H1 (cell line): ENCODE data around the gene SP8. TPM values are rescaled to one million over a fixed set of nuclear protein-coding genes. Genes with fewer than 3 reads are reported as not detected.

Source experiments
- CTCF ChIA-PET: fragments of 300-600 bp; sonication (Branson Sonifier 250); formaldehyde crosslinking; loops from one replicate; lab custom pipeline; 2021; ENCODE audit not compliant: partially characterized antibody; lab: Charles Lee
- POLR2A ChIA-PET: fragments of 300-600 bp; sonication (Branson Sonifier 250); formaldehyde crosslinking; loops from one replicate; lab custom pipeline; 2021; ENCODE audit warnings: inconsistent platforms; ENCODE audit not compliant: partially characterized antibody; lab: Charles Lee
- DNase-seq, 2 experiments: peaks; one replicate each; pipeline versions ENCODE4 v3.0.0 to v3.0.0-alpha.2; 2010 to 2022; ENCODE audit warnings: low spot score in 2 of 2, low read depth in 1 of 2, mixed read lengths in 1 of 2
- FAIRE-seq: peaks from 2 replicates; lab custom pipeline; 2011; peaks lifted over from hg19 to GRCh38; lab: Jason Lieb, UNC
- H2AFZ ChIP-seq: 2 replicates; pipeline ENCODE4 v1.8.1; 2012; ENCODE audit warnings: low read length, inconsistent platforms
- H2AK5ac ChIP-seq: 2 replicates; pipeline ENCODE4 v1.6.1; 2013; ENCODE audit warnings: low read depth, low read length
- H2BK120ac ChIP-seq: replicated peaks from 2 replicates; pipeline ENCODE3; 2013; ENCODE audit warnings: low read depth, low read length, inconsistent platforms
- H2BK12ac ChIP-seq: 2 replicates; pipeline ENCODE4 v1.6.1; 2013; ENCODE audit warnings: low read depth, low read length
- H2BK15ac ChIP-seq: 2 replicates; pipeline ENCODE4 v1.6.1; 2013; ENCODE audit warnings: low read length
- H2BK20ac ChIP-seq: 2 replicates; pipeline ENCODE4 v1.6.1; 2013; ENCODE audit warnings: low read length
- H2BK5ac ChIP-seq: 2 replicates; pipeline ENCODE4 v1.6.1; 2013; ENCODE audit warnings: low read depth, low read length
- H3K14ac ChIP-seq: 2 replicates; pipeline ENCODE4 v1.6.1; 2013; ENCODE audit warnings: inconsistent platforms; ENCODE audit not compliant: insufficient read length
- H3K18ac ChIP-seq: 2 replicates; pipeline ENCODE4 v1.6.1; 2013; ENCODE audit warnings: low read length; ENCODE audit errors: extremely low read depth
- H3K23ac ChIP-seq: 2 replicates; pipeline ENCODE4 v1.6.1; 2013; ENCODE audit warnings: inconsistent platforms; ENCODE audit not compliant: insufficient read length
- H3K23me2 ChIP-seq: 2 replicates; pipeline ENCODE4 v1.6.1; 2013; ENCODE audit warnings: low read depth, low read length
- H3K27ac ChIP-seq: 2 replicates; pipeline ENCODE4 v1.6.1; 2011; ENCODE audit warnings: low read depth, low read length, inconsistent platforms
- H3K27me3 ChIP-seq, 4 experiments: replicated peaks in 1 of 4; 1 replicate in 1 of 4; 2 replicates in 3 of 4; pipeline versions ENCODE4 v1.6.1 to v1.8.1; 2011 to 2013; ENCODE audit warnings: low read length in 3 of 4, mild to moderate bottlenecking in 3 of 4, inconsistent platforms in 2 of 4, mixed read lengths in 2 of 4, moderate library complexity in 1 of 4; ENCODE audit not compliant: control insufficient read depth in 3 of 4, insufficient read depth in 3 of 4; ENCODE audit errors: extremely low read depth in 1 of 4
- H3K36me3 ChIP-seq, 4 experiments: 2 replicates each; pipeline versions ENCODE4 v1.6.1 to v1.8.1; 2011 to 2013; ENCODE audit warnings: mild to moderate bottlenecking in 4 of 4, low read length in 3 of 4, moderate library complexity in 2 of 4, control low read depth in 1 of 4, inconsistent platforms in 1 of 4; ENCODE audit not compliant: insufficient read depth in 4 of 4, control insufficient read depth in 2 of 4
- H3K4ac ChIP-seq: replicated peaks from 2 replicates; pipeline ENCODE3; 2013; ENCODE audit warnings: low read length, low read depth, mixed read lengths, inconsistent platforms; ENCODE audit not compliant: insufficient read length
- H3K4me1 ChIP-seq, 4 experiments: replicated peaks in 1 of 4; 1 replicate in 1 of 4; 2 replicates in 3 of 4; pipeline versions ENCODE4 v1.6.1 to v1.8.1; 2011 to 2013; ENCODE audit warnings: low read length in 3 of 4, inconsistent platforms in 2 of 4, mixed read lengths in 1 of 4; ENCODE audit not compliant: insufficient read depth in 4 of 4, control insufficient read depth in 3 of 4
- H3K4me2 ChIP-seq, 2 experiments: 2 replicates each; pipeline versions ENCODE4 v1.6.1 to v1.8.1; 2011 to 2013; ENCODE audit warnings: low read depth in 2 of 2, low read length in 2 of 2, control low read depth in 1 of 2, inconsistent platforms in 1 of 2, mild to moderate bottlenecking in 1 of 2; ENCODE audit not compliant: insufficient read depth in 1 of 2
- H3K4me3 ChIP-seq, 4 experiments: fragments of 200-600, 300-600 bp in 1 of 4; sonication (generic), shearing (Covaris generic), sonication (Bioruptor Twin) in 1 of 4; 2 replicates each; pipeline versions ENCODE4 v1.5.1 to v1.8.1; 2011 to 2016; ENCODE audit warnings: low read length in 4 of 4, low read depth in 3 of 4, control low read depth in 2 of 4, inconsistent platforms in 2 of 4, mild to moderate bottlenecking in 2 of 4, mixed read lengths in 1 of 4, moderate library complexity in 1 of 4; ENCODE audit not compliant: insufficient read depth in 2 of 4; ENCODE audit errors: extremely low read depth in 1 of 4
- H3K56ac ChIP-seq: replicated peaks from 2 replicates; pipeline ENCODE3; 2013; ENCODE audit warnings: low read depth, mild to moderate bottlenecking, mixed read lengths, low read length, inconsistent platforms; ENCODE audit not compliant: insufficient read length
- H3K79me1 ChIP-seq: 2 replicates; pipeline ENCODE4 v1.6.1; 2013; ENCODE audit warnings: low read depth, low read length, control low read depth
- H3K79me2 ChIP-seq, 2 experiments: 2 replicates each; pipeline versions ENCODE4 v1.6.1 to v1.8.1; 2012 to 2013; ENCODE audit warnings: low read length in 2 of 2, mild to moderate bottlenecking in 2 of 2, inconsistent platforms in 1 of 2; ENCODE audit not compliant: insufficient read depth in 2 of 2, control insufficient read depth in 1 of 2
- H3K9ac ChIP-seq, 4 experiments: replicated peaks in 1 of 4; 1 replicate in 1 of 4; 2 replicates in 3 of 4; pipeline versions ENCODE4 v1.6.1 to v1.8.1; 2011 to 2013; ENCODE audit warnings: low read depth in 3 of 4, low read length in 3 of 4, control low read depth in 2 of 4, mild to moderate bottlenecking in 2 of 4, moderate library complexity in 2 of 4, inconsistent platforms in 1 of 4; ENCODE audit errors: extremely low read depth in 1 of 4
- H3K9me3 ChIP-seq, 2 experiments: 2 replicates each; pipeline versions ENCODE4 v1.6.1 to v1.8.1; 2012 to 2013; ENCODE audit warnings: mild to moderate bottlenecking in 2 of 2, moderate library complexity in 2 of 2, control low read depth in 1 of 2, inconsistent platforms in 1 of 2, low read depth in 1 of 2, low read length in 1 of 2, mixed read lengths in 1 of 2; ENCODE audit not compliant: insufficient read depth in 2 of 2
- H4K20me1 ChIP-seq, 2 experiments: replicated peaks in 1 of 2; 2 replicates each; pipeline versions ENCODE3 to v1.8.1; 2011 to 2013; ENCODE audit warnings: inconsistent platforms in 2 of 2, low read length in 2 of 2, mild to moderate bottlenecking in 1 of 2; ENCODE audit not compliant: insufficient read depth in 2 of 2, control insufficient read depth in 1 of 2
- H4K5ac ChIP-seq: 2 replicates; pipeline ENCODE4 v1.6.1; 2013; ENCODE audit warnings: low read length, low read depth, mixed read lengths, inconsistent platforms; ENCODE audit not compliant: insufficient read length
- H4K8ac ChIP-seq: 2 replicates; pipeline ENCODE4 v1.8.0; 2013; ENCODE audit warnings: mild to moderate bottlenecking, moderate library complexity, low read length, inconsistent platforms; ENCODE audit not compliant: insufficient read depth; ENCODE audit errors: extremely low read depth
- H4K91ac ChIP-seq: replicated peaks from 2 replicates; pipeline ENCODE3; 2013; ENCODE audit warnings: low read length, mixed read lengths, inconsistent platforms; ENCODE audit not compliant: insufficient read length
- CHD2 ChIP-seq: IDR thresholded peaks from 2 replicates; pipeline ENCODE4 v1.6.1; 2012; ENCODE audit warnings: low read length, improper control_type of control experiment
- WGBS, 2 experiments: shearing (Covaris generic) in 1 of 2; methylation state at CpG; one replicate each; pipeline versions ENCODE4 v1.1.6 to v1.1.7; 2013 to 2015; ENCODE audit warnings: low lambda C conversion rate in 2 of 2, mixed read lengths in 2 of 2, inconsistent platforms in 1 of 2, low coverage in 1 of 2, missing lambda C conversion rate in 1 of 2; ENCODE audit not compliant: insufficient replicate concordance in 2 of 2, insufficient coverage in 1 of 2, insufficient read length in 1 of 2; ENCODE audit errors: extremely low coverage in 1 of 2, missing lambda C conversion rate in 1 of 2; 5-methylcytosine and 5-hydroxymethylcytosine counted together
- polyA plus RNA-seq, 7 experiments: library from polyadenylated mRNA; depleted of rRNA in 3 of 7; stranded (reverse) in 5 of 7; unstranded in 2 of 7; fragments of >200 nt in 5 of 7; fragments of 200-250 nt in 2 of 7; gene quantifications; 1 replicate in 5 of 7; 2 replicates in 1 of 7; 4 replicates in 1 of 7; pipeline versions ENCODE4 v1.2.1 to v1.2.3, GENCODE V29; 2011 to 2013; ENCODE audit warnings: missing spikeins in 2 of 7, mixed read lengths in 2 of 7
- total RNA-seq: library from RNA; stranded (reverse); fragmentation: NEBNext Ultra II Directional; extraction: Animal tissue kit (Norgen Biotek cat#: 25700); gene quantifications from 2 replicates; pipeline ENCODE4 v1.2.1, GENCODE V29; 2021

The SP8 gene
- total and polyA plus RNA-seq, 2 of the 8 experiments (the other 6 are each of a cell fraction or from before 2014, with no cell fraction given): 11.3 to 12.0 TPM

DNA sequence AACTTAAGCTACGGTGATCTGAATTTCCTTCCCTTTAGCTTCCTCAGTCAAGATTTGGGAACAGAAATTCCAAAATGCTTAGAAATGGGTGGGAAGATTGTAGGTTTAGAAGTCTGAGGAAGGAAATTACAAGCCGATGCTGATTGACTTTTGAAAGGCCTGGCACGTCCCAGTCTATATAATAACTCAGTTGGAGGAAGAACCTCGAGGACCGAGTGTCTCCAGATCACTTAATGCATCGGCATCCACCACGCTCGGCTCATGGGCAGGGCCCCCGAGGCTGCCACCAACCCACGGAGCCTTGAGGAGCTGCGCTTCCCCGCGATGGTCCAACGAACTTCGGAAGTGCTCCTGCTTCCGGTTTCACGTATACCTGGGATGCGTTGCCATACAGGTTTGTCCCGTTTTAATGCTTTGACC lies 10.4 kb upstream of the SP8 start:
- no peak for FAIRE-seq
- H3K4me1 ChIP-seq: peaks cover 12 to 30% (median 21%) of the 10 kb centered on the region in 4 experiments; a peak in 6 of 7 replicates
- no peak for TF ChIP-seq CHD2

More for the DNA sequence above, 10.4 kb upstream of the SP8 start:
- H3K18ac ChIP-seq: peak overlapping the region; percentile 92; the same call in 1 of the 2 replicates
- H3K4me2 ChIP-seq: peak overlapping the region; percentile 97 to 99
- DNase-seq: no peak
- ChIA-PET POLR2A (interaction anchor here (2.3 to 16.7 kb wide), 2 partner anchors 15 to 373 kb away, joined by 5 to 192 read pairs; partner anchors contain the start of gene SP8), CTCF (interaction anchor here (0.8 to 2.3 kb wide), 7 partner anchors 12 to 460 kb away, joined by 3 to 13 read pairs (median 4); no protein-coding TSS in a partner anchor)
- no peak overlapping the region for H2BK15ac ChIP-seq
- H2BK12ac ChIP-seq: peak overlapping the region; percentile 94
- H3K79me2 ChIP-seq: peaks cover 0 to 9% of the 10 kb centered on the region in 2 experiments; a peak in 2 of 4 replicates
- no peak overlapping the region for H2AK5ac ChIP-seq
- no peaks in the 10 kb centered on the region for H3K9me3 ChIP-seq
- H4K91ac ChIP-seq: peak overlapping the region; percentile 6
- H2BK120ac ChIP-seq: no peak overlapping the region
- no peaks in the 10 kb centered on the region for H4K20me1 ChIP-seq
- no peak overlapping the region for H3K14ac ChIP-seq
- WGBS, 2 experiments: 5% methylated on average over 19 of the region's 19 CpGs; no CpG with 5 or more reads in 1 of the 2 experiments
- peaks cover 9 to 33% (median 26%) of the 10 kb centered on the region in 4 experiments for H3K27me3 ChIP-seq
- H3K4ac ChIP-seq: peak overlapping the region; percentile 73
- H3K23me2 ChIP-seq: peaks cover 17% of the 10 kb centered on the region
- no peaks in the 10 kb centered on the region for H3K79me1 ChIP-seq
- H2AFZ ChIP-seq: no peak overlapping the region
- H4K5ac ChIP-seq: peak overlapping the region; percentile 49
- H3K36me3 ChIP-seq: no peaks in the 10 kb centered on the region
- peak overlapping the region; percentile 67 to 76 (median 74) for H3K4me3 ChIP-seq
- no peak overlapping the region; the same call in 1 of the 2 replicates for H4K8ac ChIP-seq
- H2BK20ac ChIP-seq: no peak overlapping the region
- H3K56ac ChIP-seq: no peak overlapping the region
- H3K23ac ChIP-seq: no peak overlapping the region
- H3K27ac ChIP-seq: no peak overlapping the region
- H3K9ac ChIP-seq: peak overlapping the region in 2 of 4 experiments; percentile 20 to 61; a peak in 1 of 7 replicates
- H2BK5ac ChIP-seq: 0 out of 2 replicates have a peak overlapping the region, but pooled peaks have one; percentile 73
